Tibial nerve (tissue), 4 donors: ENCODE results near the gene NBAS. TPM values are rescaled to one million over a fixed set of nuclear protein-coding genes. Genes with fewer than 3 reads are reported as not detected.

Source experiments
- DNase-seq, 2 donors: peaks; one replicate each; pipeline ENCODE4 v3.0.0-alpha.2; 2019; ENCODE audit warnings: low spot score in 2 of 2
- H3K27ac ChIP-seq, 4 donors: fragments of 200-600 bp; sonication (generic) in 3 of 4; one replicate each; pipeline ENCODE4 v1.5.1; 2017 to 2019; ENCODE audit warnings: mild to moderate bottlenecking in 1 of 4
- H3K27me3 ChIP-seq, 2 donors: fragments of 200-600 bp; sonication (generic) in 1 of 2; one replicate each; pipeline versions ENCODE4 v1.5.1 to v1.6.0; 2017 to 2019
- H3K36me3 ChIP-seq, 3 donors: fragments of 200-600 bp; sonication (generic); one replicate each; pipeline ENCODE4 v1.5.1; 2018 to 2019
- H3K4me1 ChIP-seq, 4 donors: fragments of 200-600 bp; sonication (generic) in 3 of 4; one replicate each; pipeline ENCODE4 v1.5.1; 2017 to 2019
- H3K4me3 ChIP-seq, 4 donors: fragments of 200-600 bp; sonication (generic) in 3 of 4; one replicate each; pipeline ENCODE4 v1.5.1; 2017 to 2019; ENCODE audit warnings: mild to moderate bottlenecking in 1 of 4, moderate library complexity in 1 of 4
- H3K9me3 ChIP-seq, 4 donors: fragments of 200-600 bp; sonication (generic) in 3 of 4; one replicate each; pipeline ENCODE4 v1.5.1; 2017 to 2019
- EP300 ChIP-seq, 2 donors: sonication (generic); formaldehyde crosslinking; IDR thresholded peaks; one replicate each; pipeline ENCODE4 v1.6.1; 2017; ENCODE audit warnings: antibody characterized with exemption in 2 of 2, mild to moderate bottlenecking in 1 of 2
- POLR2A ChIP-seq, 2 donors: fragments of 450-650 bp; IDR thresholded peaks; one replicate each; pipeline ENCODE4 v1.6.1; 2017; ENCODE audit warnings: antibody characterized with exemption in 2 of 2, mild to moderate bottlenecking in 2 of 2, moderate library complexity in 2 of 2
- WGBS, 2 donors: methylation state at CpG; one replicate each; pipeline ENCODE4 v1.1.5; 2018; 5-methylcytosine and 5-hydroxymethylcytosine counted together
- total RNA-seq, 4 donors: library from RNA; depleted of rRNA; stranded (reverse); fragments of >200 nt; gene quantifications; one replicate each; pipeline ENCODE4 v1.1.0, GENCODE V29; 2016
- TF ChIP-seq, protein P1 (sequence below), 5 experiments: fragments of 200-600 bp in 3 of 5; fragments of 450-650 bp in 2 of 5; sonication (generic) in 3 of 5; IDR thresholded peaks; one replicate each; pipeline ENCODE4 v1.5.1; 2016 to 2019; ENCODE audit warnings: antibody characterized with exemption in 5 of 5, mild to moderate bottlenecking in 3 of 5, moderate library complexity in 2 of 5

NBAS gene
- total RNA-seq, 4 donors from 2014 or later = 49.0 to 59.1 (median 55.1) TPM

DNA sequence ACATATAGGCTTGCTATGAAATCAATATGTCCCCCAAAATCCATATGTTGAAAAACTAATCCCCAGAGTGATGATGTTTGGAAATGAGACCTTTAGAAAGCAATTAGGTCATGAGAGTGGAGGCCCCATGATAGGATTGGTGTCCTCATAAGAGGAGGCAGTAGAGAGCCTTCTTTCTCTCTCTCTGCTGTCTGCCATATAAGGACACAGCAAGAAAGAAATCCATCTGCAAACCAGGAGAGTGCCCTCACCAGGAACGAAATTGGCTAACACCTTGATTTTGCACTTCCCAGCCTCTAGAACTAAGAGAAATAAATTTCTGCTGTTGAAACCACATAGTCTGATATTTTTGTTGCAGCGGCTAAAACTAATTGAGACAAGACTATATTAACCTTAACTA is 89.5 kb downstream of the NBAS start:
- Histone ChIP-seq H3K27ac (no peak overlapping the region), H3K27me3 (no peaks in the 10 kb centered on the region), H3K4me1 (no peaks in the 10 kb centered on the region), H3K4me3 (no peak overlapping the region), H3K9me3 (no peaks in the 10 kb centered on the region), H3K36me3 (peaks cover 0 to 93% (median 3%) of the 10 kb centered on the region in 3 donors)
- WGBS, 2 donors = 84 to 88% methylated on average over 2 of the region's 2 CpGs
- no peak for DNase-seq
- TF ChIP-seq, protein P1, sequence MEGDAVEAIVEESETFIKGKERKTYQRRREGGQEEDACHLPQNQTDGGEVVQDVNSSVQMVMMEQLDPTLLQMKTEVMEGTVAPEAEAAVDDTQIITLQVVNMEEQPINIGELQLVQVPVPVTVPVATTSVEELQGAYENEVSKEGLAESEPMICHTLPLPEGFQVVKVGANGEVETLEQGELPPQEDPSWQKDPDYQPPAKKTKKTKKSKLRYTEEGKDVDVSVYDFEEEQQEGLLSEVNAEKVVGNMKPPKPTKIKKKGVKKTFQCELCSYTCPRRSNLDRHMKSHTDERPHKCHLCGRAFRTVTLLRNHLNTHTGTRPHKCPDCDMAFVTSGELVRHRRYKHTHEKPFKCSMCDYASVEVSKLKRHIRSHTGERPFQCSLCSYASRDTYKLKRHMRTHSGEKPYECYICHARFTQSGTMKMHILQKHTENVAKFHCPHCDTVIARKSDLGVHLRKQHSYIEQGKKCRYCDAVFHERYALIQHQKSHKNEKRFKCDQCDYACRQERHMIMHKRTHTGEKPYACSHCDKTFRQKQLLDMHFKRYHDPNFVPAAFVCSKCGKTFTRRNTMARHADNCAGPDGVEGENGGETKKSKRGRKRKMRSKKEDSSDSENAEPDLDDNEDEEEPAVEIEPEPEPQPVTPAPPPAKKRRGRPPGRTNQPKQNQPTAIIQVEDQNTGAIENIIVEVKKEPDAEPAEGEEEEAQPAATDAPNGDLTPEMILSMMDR (IDR thresholded peaks at IDR 0.05) = no peak
- TF ChIP-seq POLR2A (IDR thresholded peaks at IDR 0.05) (no peak), EP300 (IDR thresholded peaks at IDR 0.05) (no peak)

DNA sequence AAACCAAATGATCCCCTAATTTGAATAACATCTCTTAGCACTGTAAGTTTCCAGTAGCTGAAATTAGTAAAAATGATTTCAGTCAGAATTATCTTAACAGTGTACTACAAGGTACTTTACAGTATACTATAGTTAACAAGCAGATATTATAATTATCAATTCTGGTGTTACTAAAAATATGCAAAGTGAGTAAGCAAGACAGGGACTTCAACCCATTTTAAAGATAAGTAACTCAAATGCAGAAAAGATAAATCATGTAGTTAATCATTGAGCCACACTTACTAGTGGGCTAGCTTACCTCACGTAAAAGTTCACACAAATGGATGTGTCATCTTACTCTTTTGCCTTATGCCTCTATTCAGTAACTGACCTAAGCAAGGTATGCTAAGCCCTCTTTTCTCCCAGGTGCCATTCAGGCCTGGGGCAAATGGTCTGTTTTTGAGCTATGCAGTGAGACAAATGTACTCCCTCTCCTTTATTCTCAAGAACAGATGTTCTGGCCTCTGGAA is 101.0 kb downstream of the NBAS start:
- Histone ChIP-seq H3K9me3 (no peaks in the 10 kb centered on the region), H3K4me3 (no peak overlapping the region), H3K27me3 (no peaks in the 10 kb centered on the region), H3K36me3 (peaks cover 0 to 66% (median 5%) of the 10 kb centered on the region in 3 donors), H3K27ac (no peak overlapping the region), H3K4me1 (no peaks in the 10 kb centered on the region)
- DNase-seq = no peak
- WGBS, 2 donors = 88 to 92% methylated on average over 1 of the region's 1 CpG
- TF ChIP-seq POLR2A (IDR thresholded peaks at IDR 0.05) (no peak), EP300 (IDR thresholded peaks at IDR 0.05) (no peak)
- TF ChIP-seq, protein P1 (IDR thresholded peaks at IDR 0.05) = no peak

DNA sequence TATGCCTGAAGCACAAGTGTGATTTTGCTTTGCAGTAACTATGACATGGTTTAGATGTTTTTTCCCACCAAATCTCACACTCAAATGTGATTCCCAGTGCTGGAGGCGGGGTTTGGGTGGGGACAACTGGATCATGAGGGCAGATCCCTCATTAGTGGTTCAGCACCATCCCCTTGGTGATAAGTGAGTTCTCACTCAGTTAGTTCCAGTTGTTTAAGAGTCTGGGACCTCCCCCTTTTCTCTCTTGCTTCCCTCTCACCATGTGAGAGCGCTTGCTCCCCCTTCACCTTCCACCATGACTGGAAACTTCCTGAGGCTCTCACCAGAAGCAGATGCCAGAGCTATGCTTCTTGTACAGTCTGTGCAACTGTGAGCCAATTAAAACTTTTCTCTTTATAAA is 102.9 kb downstream of the NBAS start:
- Histone ChIP-seq H3K9me3 (no peaks in the 10 kb centered on the region), H3K27me3 (no peaks in the 10 kb centered on the region), H3K4me1 (no peaks in the 10 kb centered on the region), H3K27ac (no peak overlapping the region), H3K36me3 (peaks cover 0 to 75% (median 2%) of the 10 kb centered on the region in 3 donors), H3K4me3 (no peak overlapping the region)
- TF ChIP-seq EP300 (IDR thresholded peaks at IDR 0.05) = no peak
- 94 to 98% methylated on average over 2 of the region's 2 CpGs for WGBS, 2 donors
- DNase-seq = no peak

DNA sequence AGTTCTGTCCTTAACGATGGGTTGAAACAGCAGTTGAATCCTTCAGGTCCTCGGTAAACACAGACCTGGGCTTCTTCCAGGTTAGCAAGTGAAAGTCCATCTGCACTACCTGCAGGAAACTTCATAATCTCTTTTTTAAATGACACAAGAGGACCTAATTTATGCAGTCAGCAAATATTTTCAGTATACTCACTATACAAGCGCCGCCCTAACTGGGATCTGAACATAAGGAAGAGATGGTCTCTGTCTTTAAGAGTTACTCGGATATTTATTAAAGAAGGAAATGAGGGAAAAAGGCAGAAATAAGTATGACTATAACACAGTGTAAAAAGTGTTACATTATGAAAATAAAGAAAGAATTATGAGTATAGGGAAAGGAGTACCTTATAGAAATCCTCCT is 103.3 kb downstream of the NBAS start:
- no peak overlapping the region for H3K4me3 ChIP-seq
- H3K36me3 ChIP-seq = peaks cover 0 to 75% (median 2%) of the 10 kb centered on the region in 3 donors
- H3K4me1 ChIP-seq = no peaks in the 10 kb centered on the region
- no peaks in the 10 kb centered on the region for H3K27me3 ChIP-seq
- DNase-seq = no peak
- H3K27ac ChIP-seq = no peak overlapping the region
- TF ChIP-seq, protein P1 (IDR thresholded peaks at IDR 0.05) = no peak
- no peak for TF ChIP-seq POLR2A (IDR thresholded peaks at IDR 0.05)
- TF ChIP-seq EP300 (IDR thresholded peaks at IDR 0.05) = no peak
- no peaks in the 10 kb centered on the region for H3K9me3 ChIP-seq
- 84 to 88% methylated on average over 5 of the region's 5 CpGs for WGBS, 2 donors

DNA sequence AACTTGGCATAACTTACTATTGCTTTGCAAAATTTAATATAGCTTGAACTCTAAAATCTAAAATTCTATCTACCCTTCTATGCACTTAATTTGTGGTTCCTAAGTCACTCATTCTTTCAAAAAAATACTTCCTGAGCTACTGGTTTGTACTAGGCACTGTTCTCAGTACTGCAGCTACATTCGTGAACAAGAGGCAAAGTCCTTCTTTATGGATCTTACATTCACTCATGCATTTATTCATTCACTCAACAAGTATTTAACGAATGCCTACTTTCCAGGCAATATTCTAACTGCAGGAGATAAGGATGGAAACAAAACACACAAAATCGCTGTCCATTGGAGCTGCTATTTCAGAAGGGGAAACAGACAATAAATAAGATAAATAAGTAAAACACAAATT is 104.8 kb downstream of the NBAS start:
- Histone ChIP-seq H3K4me3 (no peak overlapping the region), H3K9me3 (no peaks in the 10 kb centered on the region), H3K36me3 (peaks cover 0 to 63% (median 2%) of the 10 kb centered on the region in 3 donors), H3K4me1 (no peaks in the 10 kb centered on the region), H3K27me3 (no peaks in the 10 kb centered on the region), H3K27ac (no peak overlapping the region)
- no peak for DNase-seq
- no peak for TF ChIP-seq POLR2A (IDR thresholded peaks at IDR 0.05)
- TF ChIP-seq, protein P1 (IDR thresholded peaks at IDR 0.05) = no peak
- 43 to 60% methylated on average over 3 of the region's 3 CpGs for WGBS, 2 donors

DNA sequence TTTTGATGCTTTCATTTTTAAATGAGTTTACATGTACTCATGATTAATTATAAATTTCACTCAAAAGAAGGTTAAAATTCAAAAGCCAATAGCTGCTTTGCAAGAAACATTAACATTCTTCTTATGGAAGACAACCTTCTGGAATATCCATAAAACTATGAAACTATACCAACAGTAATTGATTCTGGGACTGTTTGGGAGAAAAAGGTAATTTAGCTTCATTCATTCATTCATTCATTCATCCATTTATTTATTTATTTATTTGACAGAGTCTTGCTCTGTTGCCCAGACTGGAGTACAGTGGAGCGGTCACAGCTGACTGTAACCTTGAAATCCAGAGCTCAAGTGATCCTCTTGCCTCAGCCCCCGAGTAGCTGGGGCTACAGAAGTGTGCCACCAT is 110.3 kb downstream of the NBAS start:
- WGBS, 2 donors = 96 to 97% methylated on average over 2 of the region's 2 CpGs
- TF ChIP-seq, protein P1 (IDR thresholded peaks at IDR 0.05) = no peak
- TF ChIP-seq EP300 (IDR thresholded peaks at IDR 0.05) (no peak), POLR2A (IDR thresholded peaks at IDR 0.05) (no peak)
- Histone ChIP-seq H3K36me3 (peaks cover 0 to 40% (median 0%) of the 10 kb centered on the region in 3 donors), H3K4me3 (no peak overlapping the region), H3K4me1 (peaks cover 0 to 14% (median 3%) of the 10 kb centered on the region in 4 donors), H3K27ac (no peak overlapping the region), H3K27me3 (no peaks in the 10 kb centered on the region), H3K9me3 (peaks cover 0 to 5% (median 0%) of the 10 kb centered on the region in 4 donors)
- DNase-seq = no peak
